GM19239 (cell line): ENCODE measurements around the gene NUP210.

Experiments
- DNase-seq: peaks from one replicate; pipeline ENCODE4 v3.0.0; 2011; ENCODE audit warnings: low spot score; ENCODE audit not compliant: insufficient read length
- FAIRE-seq: peaks from 2 replicates; lab custom pipeline; 2011; peaks lifted over from hg19 to GRCh38; lab: Jason Lieb, UNC

The NUP210 gene

GRCh38 chr3:13411186-13411860 is 8.8 kb downstream of the NUP210 start:
- FAIRE-seq: no peak
- DNase-seq: no peak

GRCh38 chr3:13408890-13409289 is 11.2 kb downstream of the NUP210 start:
- FAIRE-seq (no peak), DNase-seq (no peak)

GRCh38 chr3:13407926-13408325 is 12.2 kb downstream of the NUP210 start:
- FAIRE-seq: no peak

GRCh38 chr3:13407475-13407874 is 12.6 kb downstream of the NUP210 start:
- no peak for FAIRE-seq
- no peak for DNase-seq

More at GRCh38 chr3:13407926-13408325, 12.2 kb downstream of the NUP210 start:
- no peak for DNase-seq

GRCh38 chr3:13406190-13406589 is 13.9 kb downstream of the NUP210 start:
- DNase-seq (no peak), FAIRE-seq (no peak)

GRCh38 chr3:13405614-13406013 is 14.5 kb downstream of the NUP210 start:
- no peak for FAIRE-seq
- DNase-seq: no peak

GRCh38 chr3:13404626-13405452 is 15.3 kb downstream of the NUP210 start:
- peak; percentile 8 for FAIRE-seq
- no peak for DNase-seq

- FAIRE-seq: no peak
- no peak for DNase-seq
These were observed 16.3 kb downstream of the NUP210 start for GRCh38 chr3:13403847-13404246.

- no peak for FAIRE-seq
- no peak for DNase-seq
These were observed 16.8 kb downstream of the NUP210 start for GRCh38 chr3:13403213-13403819.

- DNase-seq (no peak), FAIRE-seq (no peak)
These were observed 19.0 kb downstream of the NUP210 start for GRCh38 chr3:13401149-13401548.

- no peak for DNase-seq
- no peak for FAIRE-seq
These were observed 19.9 kb downstream of the NUP210 start for GRCh38 chr3:13400114-13400673.

- no peak for FAIRE-seq
These were observed 20.5 kb downstream of the NUP210 start for GRCh38 chr3:13399603-13400002.

GRCh38 chr3:13397316-13397715 is 22.8 kb downstream of the NUP210 start:
- FAIRE-seq (no peak), DNase-seq (no peak)

More at GRCh38 chr3:13399603-13400002, 20.5 kb downstream of the NUP210 start:
- no peak for DNase-seq

- FAIRE-seq (no peak), DNase-seq (no peak)
These were observed 25.8 kb downstream of the NUP210 start for GRCh38 chr3:13394363-13394762.

GRCh38 chr3:13393427-13394360 is 26.4 kb downstream of the NUP210 start:
- no peak for DNase-seq
- FAIRE-seq: no peak

- no peak for DNase-seq
- no peak for FAIRE-seq
These were observed 28.8 kb downstream of the NUP210 start for GRCh38 chr3:13391308-13391707.

GRCh38 chr3:13389378-13389777 is 30.7 kb downstream of the NUP210 start:
- FAIRE-seq (no peak), DNase-seq (no peak)

- no peak for DNase-seq
- no peak for FAIRE-seq
These were observed 31.3 kb downstream of the NUP210 start for GRCh38 chr3:13388816-13389215.

GRCh38 chr3:13385373-13385965 is 34.7 kb downstream of the NUP210 start:
- FAIRE-seq (no peak), DNase-seq (no peak)
